A549 (cell line): ENCODE measurements around the gene MED12L. TPM values are rescaled to one million over a fixed set of nuclear protein-coding genes. Genes with fewer than 3 reads are reported as not detected.

Experiments
- ATAC-seq, 2 experiments: fragments of 200-7000 bp in 1 of 2; fragments of >200 bp in 1 of 2; cut with Nextera tagmentation in 1 of 2; cut with Tn5 transposase in 1 of 2; 3 replicates each; pipeline versions ENCODE4 v1.8.0 to v1.9.1; 2018 to 2020; ENCODE audit warnings: mild to moderate bottlenecking in 1 of 2, moderate library complexity in 1 of 2
- CTCF ChIA-PET: fragments of 300-600 bp; sonication (Branson Sonifier 250); formaldehyde crosslinking; extraction: SDS; loops from one replicate; lab custom pipeline; 2021; ENCODE audit warnings: antibody characterized with exemption, inconsistent platforms; lab: Yijun Ruan, JAX
- POLR2A ChIA-PET: fragments of 350-600 bp; formaldehyde crosslinking; extraction: SDS; loops from one replicate; lab custom pipeline; 2021; ENCODE audit warnings: antibody characterized with exemption, inconsistent platforms; lab: Yijun Ruan, JAX
- DNase-seq, 2 experiments: peaks; one replicate each; pipeline versions ENCODE4 v3.0.0 to v3.0.0-alpha.2; 2011 to 2016; ENCODE audit warnings: low read depth in 1 of 2, low spot score in 1 of 2
- FAIRE-seq: peaks from 2 replicates; lab custom pipeline; 2011; peaks lifted over from hg19 to GRCh38; lab: Jason Lieb, UNC
- H3K27ac ChIP-seq, 2 experiments: fragments of >200 bp; sonication (Bioruptor Twin); formaldehyde crosslinking; 3 replicates each; pipeline ENCODE4 v1.5.1; 2016 to 2017
- H3K4me1 ChIP-seq: fragments of >200 bp; sonication (Bioruptor Twin); formaldehyde crosslinking; 3 replicates; pipeline ENCODE4 v1.6.1; 2016
- H3K4me2 ChIP-seq: fragments of >200 bp; sonication (Bioruptor Twin); formaldehyde crosslinking; 3 replicates; pipeline ENCODE4 v1.6.1; 2016
- H3K4me3 ChIP-seq: fragments of >200 bp; sonication (Bioruptor Twin); formaldehyde crosslinking; 3 replicates; pipeline ENCODE4 v1.5.1; 2016
- H3K9me3 ChIP-seq: fragments of >200 bp; sonication (Bioruptor Twin); formaldehyde crosslinking; 3 replicates; pipeline ENCODE4 v1.6.1; 2016
- ATOH8 ChIP-seq: fragments of 250-450 bp; sonication (Bioruptor Pico); IDR thresholded peaks from 2 replicates; pipeline ENCODE4 v1.5.0; 2020; ENCODE audit warnings: low read depth, mild to moderate bottlenecking, moderate library complexity
- CBX8 ChIP-seq: fragments of 200-600 bp; sonication (generic); IDR thresholded peaks from 2 replicates; pipeline ENCODE4 v1.6.1; 2016
- CTCF ChIP-seq: fragments of >200 bp; sonication (Bioruptor Twin); formaldehyde crosslinking; IDR thresholded peaks from 3 replicates; pipeline ENCODE4 v1.5.1; 2016
- E2F6 ChIP-seq: IDR thresholded peaks from 2 replicates; pipeline ENCODE4 v1.6.1; 2012; ENCODE audit warnings: low read depth, borderline replicate concordance
- EHMT2 ChIP-seq: fragments of 200-600 bp; sonication (generic); IDR thresholded peaks from 2 replicates; pipeline ENCODE4 v1.6.1; 2016; ENCODE audit warnings: antibody characterized with exemption, low read depth, mild to moderate bottlenecking, moderate library complexity
- ELK1 ChIP-seq: fragments of 150-350 bp; IDR thresholded peaks from 2 replicates; pipeline ENCODE4 v1.6.1; 2014; ENCODE audit warnings: low read depth, mild to moderate bottlenecking, low read length
- EP300 ChIP-seq, 2 experiments: fragments of >200 bp; sonication (Bioruptor Twin); formaldehyde crosslinking; IDR thresholded peaks; 2 replicates in 1 of 2; 3 replicates in 1 of 2; pipeline ENCODE4 v1.6.1; 2016 to 2017
- ESRRA ChIP-seq: fragments of 150-350 bp; IDR thresholded peaks from 2 replicates; pipeline ENCODE4 v1.6.1; 2014; ENCODE audit warnings: mild to moderate bottlenecking, low read length, borderline replicate concordance
- FOSB ChIP-seq: fragments of 250-450 bp; sonication (Bioruptor Pico); IDR thresholded peaks from 2 replicates; pipeline ENCODE4 v1.5.0; 2020; ENCODE audit warnings: mild to moderate bottlenecking, moderate library complexity
- HES2 ChIP-seq: fragments of >200 bp; sonication (Bioruptor Twin); formaldehyde crosslinking; IDR thresholded peaks from 2 replicates; pipeline ENCODE4 v1.6.1; 2016
- HOXA7 ChIP-seq: fragments of 250-450 bp; sonication (Bioruptor Pico); IDR thresholded peaks from 2 replicates; pipeline ENCODE4 v1.5.0; 2020; ENCODE audit warnings: mild to moderate bottlenecking, moderate library complexity
- HOXB13 ChIP-seq: fragments of 250-450 bp; sonication (Bioruptor Pico); IDR thresholded peaks from 2 replicates; pipeline ENCODE4 v1.5.0; 2020; ENCODE audit warnings: low read depth, mild to moderate bottlenecking, moderate library complexity
- JUN ChIP-seq, 2 experiments: fragments of >200 bp; sonication (Bioruptor Twin); formaldehyde crosslinking; IDR thresholded peaks; 2 replicates in 1 of 2; 3 replicates in 1 of 2; pipeline ENCODE4 v1.6.1; 2016 to 2017
- KDM5A ChIP-seq: fragments of 200-600 bp; sonication (generic); IDR thresholded peaks from 2 replicates; pipeline ENCODE4 v1.6.1; 2016; ENCODE audit warnings: antibody characterized with exemption, mild to moderate bottlenecking
- MYC ChIP-seq: IDR thresholded peaks from 2 replicates; pipeline ENCODE4 v1.6.1; 2012; ENCODE audit warnings: mild to moderate bottlenecking, inconsistent platforms, low read length, improper control_type of control experiment, borderline replicate concordance
- NR3C1 ChIP-seq: fragments of >200 bp; sonication (Bioruptor Twin); formaldehyde crosslinking; IDR thresholded peaks from 3 replicates; pipeline ENCODE4 v1.6.1; 2017
- PBX3 ChIP-seq: IDR thresholded peaks from 2 replicates; pipeline ENCODE4 v1.6.1; 2012
- PHF8 ChIP-seq: fragments of 200-600 bp; sonication (generic); IDR thresholded peaks from 2 replicates; pipeline ENCODE4 v1.6.1; 2016; ENCODE audit warnings: low read depth, mild to moderate bottlenecking, antibody characterized with exemption, moderate library complexity, borderline replicate concordance
- REST ChIP-seq: fragments of 200-600 bp; sonication (generic); IDR thresholded peaks from 2 replicates; pipeline ENCODE4 v1.6.1; 2016; ENCODE audit warnings: antibody characterized with exemption, mild to moderate bottlenecking, moderate library complexity
- RFX5 ChIP-seq: fragments of 450-650 bp; IDR thresholded peaks from 2 replicates; pipeline ENCODE4 v1.7.1; 2014; ENCODE audit warnings: antibody characterized with exemption, mild to moderate bottlenecking, moderate library complexity
- RNF2 ChIP-seq: fragments of 200-600 bp; sonication (generic); IDR thresholded peaks from 2 replicates; pipeline ENCODE4 v1.6.1; 2016; ENCODE audit warnings: low read depth, mild to moderate bottlenecking, antibody characterized with exemption, moderate library complexity, borderline replicate concordance
- SMC3 ChIP-seq: fragments of >200 bp; sonication (Bioruptor Twin); formaldehyde crosslinking; IDR thresholded peaks from 3 replicates; pipeline ENCODE4 v1.6.1; 2018; ENCODE audit warnings: inconsistent platforms
- TFCP2L1 ChIP-seq: fragments of 250-450 bp; sonication (Bioruptor Pico); IDR thresholded peaks from 2 replicates; pipeline ENCODE4 v1.5.0; 2021; ENCODE audit warnings: mild to moderate bottlenecking
- ZSCAN20 ChIP-seq: fragments of 250-450 bp; sonication (Bioruptor Pico); IDR thresholded peaks from 2 replicates; pipeline ENCODE4 v1.8.0; 2022; ENCODE audit warnings: mild to moderate bottlenecking, moderate library complexity
- WGBS: methylation state at CpG from one replicate; pipeline ENCODE4 v1.1.6; 2017; ENCODE audit errors: missing lambda C conversion rate; 5-methylcytosine and 5-hydroxymethylcytosine counted together
- polyA plus RNA-seq, 4 experiments: library from polyadenylated mRNA; depleted of rRNA in 3 of 4; stranded (reverse); fragments of >200 nt; fragmentation: RNase III in 1 of 4; extraction: RNeasy Plus Mini Kit Qiagen cat#74134 plus additional on column Dnase treatment in 1 of 4; gene quantifications; 2 replicates in 3 of 4; 3 replicates in 1 of 4; pipeline ENCODE4 v1.2.3, GENCODE V29; 2011 to 2017

Gene MED12L
- polyA plus RNA-seq, 2 of the 4 experiments (the other 2 are of a cell fraction), result 0.32 to 0.63 TPM

GRCh38 chr3:151074256-151074655 lies 11.2 kb upstream of the MED12L start:
- Histone ChIP-seq H3K27ac (no peak overlapping the region), H3K4me3 (no peak overlapping the region), H3K4me1 (no peaks in the 10 kb centered on the region), H3K9me3 (no peaks in the 10 kb centered on the region), H3K4me2 (no peak overlapping the region)
- ATAC-seq (no peak), DNase-seq (no peak), FAIRE-seq (no peak)
- ChIA-PET CTCF (no interaction called here), POLR2A (no interaction called here)
- WGBS, result 0% methylated on average over 1 of the region's 1 CpG
- TF ChIP-seq EP300 (IDR thresholded peaks at IDR 0.05) (no peak), TFCP2L1 (CRISPR knock-in tag) (no peak)
- TF ChIP-seq, all 56 proteins: peak for 0

GRCh38 chr3:151075869-151076562 lies 9.4 kb upstream of the MED12L start:
- Histone ChIP-seq H3K4me1 (no peaks in the 10 kb centered on the region), H3K9me3 (no peaks in the 10 kb centered on the region), H3K4me2 (no peak overlapping the region), H3K4me3 (no peak overlapping the region), H3K27ac (no peak overlapping the region)
- POLR2A ChIA-PET, result no interaction called here
- ATAC-seq (no peak), FAIRE-seq (no peak)
- CTCF ChIA-PET, result interaction anchor here (0.8 to 1.3 kb wide), 3 partner anchors 9 to 289 kb away, joined by 3 to 4 read pairs (median 3); partner anchors contain the start of gene MED12L
- TF ChIP-seq SMC3 (no peak), RFX5 (no peak), PHF8 (no peak), HOXA7 (CRISPR knock-in tag) (no peak)
- TF ChIP-seq, all 56 proteins: peak for 0
- WGBS, result 28% methylated on average over 3 of the region's 3 CpGs
- DNase-seq, result no peak

- ATAC-seq, result no peak
- WGBS, result 33% methylated on average over 4 of the region's 4 CpGs
- no peak for DNase-seq
- Histone ChIP-seq H3K4me3 (no peak overlapping the region), H3K9me3 (no peaks in the 10 kb centered on the region), H3K27ac (no peak overlapping the region), H3K4me1 (no peaks in the 10 kb centered on the region), H3K4me2 (no peak overlapping the region)
- no peak for FAIRE-seq
- POLR2A ChIA-PET, result no interaction called here
- CTCF ChIA-PET, result interaction anchor here (0.8 to 1.3 kb wide), 5 partner anchors 8 to 289 kb away, joined by 3 to 4 read pairs (median 3); partner anchors contain the start of gene MED12L
- no peak for TF ChIP-seq ATOH8
- TF ChIP-seq MYC, result no peak
- no peak for TF ChIP-seq RNF2
- no peak for TF ChIP-seq E2F6
- TF ChIP-seq HOXB13 (CRISPR knock-in tag), result no peak
- no peak for TF ChIP-seq PBX3
- no peak for TF ChIP-seq EHMT2
- TF ChIP-seq ZSCAN20 (CRISPR knock-in tag), result no peak
- no peak for TF ChIP-seq NR3C1
- no peak for TF ChIP-seq JUN (IDR thresholded peaks at IDR 0.05)
- no peak for TF ChIP-seq ELK1
- TF ChIP-seq FOSB (CRISPR knock-in tag), result no peak
- TF ChIP-seq REST, result no peak
- TF ChIP-seq HES2, result no peak
- no peak for TF ChIP-seq KDM5A
- TF ChIP-seq CTCF, result no peak
- no peak for TF ChIP-seq CBX8
- no peak for TF ChIP-seq ESRRA
These were observed 8.8 kb upstream of the MED12L start for GRCh38 chr3:151076626-151077025.
